Measurements from ENCODE around the gene FNBP1.
"Not testable (repeated sequence)": the region's sequence is repeated elsewhere in the genome, so short reads cannot be mapped to it uniquely, and the experiment has no call there.

Gene FNBP1

DNA sequence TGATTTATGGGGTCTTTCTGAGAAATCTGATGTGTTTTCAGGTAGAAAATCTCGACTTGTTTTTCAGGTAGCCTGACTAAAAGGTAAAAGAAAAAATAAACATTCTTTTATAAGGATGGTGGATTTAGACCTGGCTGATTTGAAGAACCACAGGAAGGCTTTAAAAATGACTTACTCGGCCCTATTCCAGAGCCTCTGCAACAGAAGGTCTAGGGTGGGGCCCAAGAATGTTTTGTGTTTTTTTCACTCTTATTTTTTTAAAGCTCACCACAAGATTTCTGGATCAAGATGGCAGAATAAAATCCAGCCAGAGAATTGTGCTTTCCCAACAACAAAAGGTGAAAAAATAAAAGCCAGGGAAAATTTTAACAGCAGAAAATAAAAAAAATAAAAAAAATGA is 59.1 kb downstream of the FNBP1 start:
- TF ChIP-seq, protein P1, sequence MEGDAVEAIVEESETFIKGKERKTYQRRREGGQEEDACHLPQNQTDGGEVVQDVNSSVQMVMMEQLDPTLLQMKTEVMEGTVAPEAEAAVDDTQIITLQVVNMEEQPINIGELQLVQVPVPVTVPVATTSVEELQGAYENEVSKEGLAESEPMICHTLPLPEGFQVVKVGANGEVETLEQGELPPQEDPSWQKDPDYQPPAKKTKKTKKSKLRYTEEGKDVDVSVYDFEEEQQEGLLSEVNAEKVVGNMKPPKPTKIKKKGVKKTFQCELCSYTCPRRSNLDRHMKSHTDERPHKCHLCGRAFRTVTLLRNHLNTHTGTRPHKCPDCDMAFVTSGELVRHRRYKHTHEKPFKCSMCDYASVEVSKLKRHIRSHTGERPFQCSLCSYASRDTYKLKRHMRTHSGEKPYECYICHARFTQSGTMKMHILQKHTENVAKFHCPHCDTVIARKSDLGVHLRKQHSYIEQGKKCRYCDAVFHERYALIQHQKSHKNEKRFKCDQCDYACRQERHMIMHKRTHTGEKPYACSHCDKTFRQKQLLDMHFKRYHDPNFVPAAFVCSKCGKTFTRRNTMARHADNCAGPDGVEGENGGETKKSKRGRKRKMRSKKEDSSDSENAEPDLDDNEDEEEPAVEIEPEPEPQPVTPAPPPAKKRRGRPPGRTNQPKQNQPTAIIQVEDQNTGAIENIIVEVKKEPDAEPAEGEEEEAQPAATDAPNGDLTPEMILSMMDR (IDR thresholded peaks at IDR 0.05; ENCODE audit: insufficient read depth, low read depth, low read length, missing control alignments): no peak
- no peak overlapping the region; the same call in 1 of the 2 replicates for H3K4me3 ChIP-seq (ENCODE audit: low read depth, low read length)
- DNase-seq (ENCODE audit: low read depth): no peak

GRCh38 chr9:129981180-129981907 is 61.6 kb downstream of the FNBP1 start:
- TF ChIP-seq, protein P1 (IDR thresholded peaks at IDR 0.05; ENCODE audit: insufficient read depth, low read depth, low read length, missing control alignments): no peak
- DNase-seq (ENCODE audit: low read depth): no peak
- no peak overlapping the region for H3K4me3 ChIP-seq (ENCODE audit: low read depth, low read length)

GRCh38 chr9:129980224-129980623 is 62.8 kb downstream of the FNBP1 start:
- not testable (repeated sequence) for H3K4me3 ChIP-seq (ENCODE audit: low read depth, low read length); DNase-seq (ENCODE audit: low read depth)

- TF ChIP-seq, protein P1 (IDR thresholded peaks at IDR 0.05; ENCODE audit: insufficient read depth, low read depth, low read length, missing control alignments): no peak
- no peak for DNase-seq (ENCODE audit: low read depth)
- no peak overlapping the region for H3K4me3 ChIP-seq (ENCODE audit: low read depth, low read length)
These were observed 63.8 kb downstream of the FNBP1 start for GRCh38 chr9:129979071-129979745.

GRCh38 chr9:129972816-129973215 is 70.2 kb downstream of the FNBP1 start:
- no peak for DNase-seq (ENCODE audit: low read depth)
- no peak overlapping the region for H3K4me3 ChIP-seq (ENCODE audit: low read depth, low read length)
- TF ChIP-seq, protein P1 (IDR thresholded peaks at IDR 0.05; ENCODE audit: insufficient read depth, low read depth, low read length, missing control alignments): no peak

- no peak overlapping the region for H3K4me3 ChIP-seq (ENCODE audit: low read depth, low read length)
- DNase-seq (ENCODE audit: low read depth): no peak
- TF ChIP-seq, protein P1 (IDR thresholded peaks at IDR 0.05; ENCODE audit: insufficient read depth, low read depth, low read length, missing control alignments): no peak
These were observed 74.1 kb downstream of the FNBP1 start for GRCh38 chr9:129968690-129969485.
